ENCODE results near the gene POU2AF2. TPM values are rescaled to one million over a fixed set of nuclear protein-coding genes. Genes with fewer than 3 reads are reported as not detected.

POU2AF2 gene
- total RNA-seq, 2 experiments from 2014 or later, result not detected

DNA sequence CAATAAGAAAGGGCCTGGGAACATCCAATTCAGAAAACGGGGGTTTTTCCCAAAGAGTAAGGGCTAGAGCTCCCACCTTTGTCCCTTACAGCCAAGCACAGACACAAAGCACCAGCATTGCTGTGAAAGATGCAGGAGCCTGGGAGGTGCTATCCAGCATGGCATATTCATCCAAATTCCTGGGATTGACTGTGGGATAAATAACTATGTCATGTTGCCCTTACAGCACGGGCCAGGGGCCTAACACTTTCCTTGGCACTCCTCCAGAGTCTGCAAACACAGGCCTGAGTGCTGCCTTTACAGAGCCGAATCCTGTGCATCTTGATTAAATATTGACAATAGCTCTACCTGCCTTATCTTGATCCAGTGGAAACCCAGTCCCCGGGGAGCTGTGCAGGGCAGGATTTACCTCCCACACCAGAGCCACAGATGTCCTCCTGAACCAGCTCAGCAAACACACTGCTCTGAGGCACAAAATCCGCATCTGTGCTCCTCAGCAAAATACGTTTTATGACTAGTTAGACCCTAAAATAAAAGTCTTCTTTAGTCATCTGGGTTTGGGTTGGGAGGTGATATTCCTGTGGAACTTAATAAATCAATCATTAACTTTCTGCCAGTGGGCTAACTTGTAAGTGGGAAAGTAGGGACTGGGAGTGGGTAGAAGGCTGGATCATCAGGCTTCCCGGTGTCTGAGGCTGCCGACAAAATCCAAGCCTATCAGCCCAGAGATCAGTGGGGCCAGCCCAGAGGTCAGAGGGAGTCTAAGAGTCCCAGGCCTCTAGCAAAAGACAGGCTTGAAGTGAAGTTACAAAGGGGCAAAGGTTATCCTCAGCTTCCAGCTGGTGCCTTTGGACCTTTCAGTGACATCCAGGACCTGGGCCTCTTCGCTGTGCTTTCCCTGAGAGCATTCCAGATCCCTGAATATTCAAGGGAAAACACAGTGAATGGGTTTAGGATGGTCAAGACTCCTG is 89.3 kb downstream of the POU2AF2 start:
- Mint-ChIP-seq H3K27me3 (no peaks in the 10 kb centered on the region), H3K9me3 (peaks cover 5% of the 10 kb centered on the region), H3K4me1 (ENCODE audit: low read depth) (no peaks in the 10 kb centered on the region), H3K27ac (no peak overlapping the region), H3K4me3 (no peak overlapping the region), H3K36me3 (ENCODE audit: low read depth) (no peaks in the 10 kb centered on the region)
- DNase-seq, result no peak
- ATAC-seq, result no peak
- TF ChIP-seq, protein P1, sequence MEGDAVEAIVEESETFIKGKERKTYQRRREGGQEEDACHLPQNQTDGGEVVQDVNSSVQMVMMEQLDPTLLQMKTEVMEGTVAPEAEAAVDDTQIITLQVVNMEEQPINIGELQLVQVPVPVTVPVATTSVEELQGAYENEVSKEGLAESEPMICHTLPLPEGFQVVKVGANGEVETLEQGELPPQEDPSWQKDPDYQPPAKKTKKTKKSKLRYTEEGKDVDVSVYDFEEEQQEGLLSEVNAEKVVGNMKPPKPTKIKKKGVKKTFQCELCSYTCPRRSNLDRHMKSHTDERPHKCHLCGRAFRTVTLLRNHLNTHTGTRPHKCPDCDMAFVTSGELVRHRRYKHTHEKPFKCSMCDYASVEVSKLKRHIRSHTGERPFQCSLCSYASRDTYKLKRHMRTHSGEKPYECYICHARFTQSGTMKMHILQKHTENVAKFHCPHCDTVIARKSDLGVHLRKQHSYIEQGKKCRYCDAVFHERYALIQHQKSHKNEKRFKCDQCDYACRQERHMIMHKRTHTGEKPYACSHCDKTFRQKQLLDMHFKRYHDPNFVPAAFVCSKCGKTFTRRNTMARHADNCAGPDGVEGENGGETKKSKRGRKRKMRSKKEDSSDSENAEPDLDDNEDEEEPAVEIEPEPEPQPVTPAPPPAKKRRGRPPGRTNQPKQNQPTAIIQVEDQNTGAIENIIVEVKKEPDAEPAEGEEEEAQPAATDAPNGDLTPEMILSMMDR (IDR thresholded peaks at IDR 0.05), result no peak
- intact Hi-C loops (cut with micrococcal nuclease), result no loop called here
- ChIA-PET CTCF (interaction anchor here (1.3 to 3.2 kb wide), 3 partner anchors 89 to 105 kb away, joined by 3 to 12 read pairs (median 4); no protein-coding TSS in a partner anchor), POLR2A (no interaction called here)

GRCh38 chr11:111335549-111335948 is 90.0 kb downstream of the POU2AF2 start:
- ChIA-PET CTCF (interaction anchor here (1.4 to 3.2 kb wide), 2 partner anchors 88 to 93 kb away, joined by 3 to 12 read pairs; no protein-coding TSS in a partner anchor), POLR2A (no interaction called here)
- ATAC-seq (no peak), DNase-seq (no peak)
- TF ChIP-seq, protein P1 (IDR thresholded peaks at IDR 0.05), result no peak
- no peaks in the 10 kb centered on the region for H3K4me1 Mint-ChIP-seq (ENCODE audit: low read depth)
- H3K27ac Mint-ChIP-seq, result no peak overlapping the region
- no peak overlapping the region for H3K4me3 Mint-ChIP-seq
- H3K9me3 Mint-ChIP-seq, result peaks cover 7% of the 10 kb centered on the region
- intact Hi-C loops (cut with micrococcal nuclease), result no loop called here
- H3K36me3 Mint-ChIP-seq (ENCODE audit: low read depth), result no peaks in the 10 kb centered on the region
- H3K27me3 Mint-ChIP-seq, result no peaks in the 10 kb centered on the region

Other genes with a start within 250 kb of the POU2AF2 start
- not detected for gene POU2AF3, start 52.8 kb downstream of the POU2AF2 start, total RNA-seq
- 1 to 10 TPM; 3.6 to 4.5 TPM for gene POU2AF1, start 133.6 kb downstream of the POU2AF2 start, total RNA-seq

All from activated CD8-positive, alpha-beta T cell treated with anti-CD3 and anti-CD28 coated beads for 36 hours (primary cell).